Adipocyte (in vitro differentiated cells): Measurements from ENCODE around the gene ALKAL2.
A peak's percentile ranks its signal among the peaks of the same experiment; 100 is the strongest.
"Not testable (repeated sequence)": the region's sequence is repeated elsewhere in the genome, so short reads cannot be mapped to it uniquely, and the experiment has no call there.

ENCODE experiments used
- DNase-seq: peaks from one replicate; pipeline ENCODE4 v3.0.0-alpha.2; 2015; ENCODE audit warnings: low read depth
- H3K27me3 ChIP-seq: replicated peaks from 2 replicates; pipeline ENCODE4 v1.7.0; 2013; ENCODE audit warnings: mild to moderate bottlenecking, low read length, moderate library complexity; ENCODE audit not compliant: control insufficient read depth, insufficient read depth
- H3K36me3 ChIP-seq: 2 replicates; pipeline ENCODE4 v1.7.0; 2013; ENCODE audit warnings: low read length, mild to moderate bottlenecking, moderate library complexity; ENCODE audit not compliant: control insufficient read depth, insufficient read depth, severe bottlenecking
- H3K4me1 ChIP-seq: 2 replicates; pipeline ENCODE4 v1.7.0; 2013; ENCODE audit warnings: mild to moderate bottlenecking, low read length, moderate library complexity; ENCODE audit not compliant: control insufficient read depth, insufficient read depth
- H3K4me3 ChIP-seq: 2 replicates; pipeline ENCODE4 v1.7.0; 2013; ENCODE audit warnings: mild to moderate bottlenecking, low read length, moderate library complexity
- H3K9ac ChIP-seq: 2 replicates; pipeline ENCODE4 v1.7.0; 2013; ENCODE audit warnings: mild to moderate bottlenecking, low read length, moderate library complexity
- H3K9me3 ChIP-seq: 2 replicates; pipeline ENCODE4 v1.7.0; 2013; ENCODE audit warnings: mild to moderate bottlenecking, low read length, moderate library complexity; ENCODE audit not compliant: control insufficient read depth

ALKAL2 gene

GRCh38 chr2:287911-288757 is at the start of gene ALKAL2:
Gene ALKAL2, minus strand, starts transcription at chr2:288091. Its CDS starts 256 bp downstream, at chr2:287835.
- Histone ChIP-seq H3K9me3 (no peaks in the 10 kb centered on the region), H3K9ac (no peak within 1 kb of the TSS), H3K4me3 (peak within 1 kb of the TSS; percentile 37), H3K27me3 (peaks cover 14% of the 10 kb centered on the region), H3K36me3 (no peaks in the 10 kb centered on the region), H3K4me1 (peaks cover 24% of the 10 kb centered on the region)
- DNase-seq: peak; percentile 51

- H3K36me3 ChIP-seq, DNase-seq, H3K4me3 ChIP-seq, H3K9ac ChIP-seq, H3K27me3 ChIP-seq, H3K4me1 ChIP-seq: not testable (repeated sequence)
- H3K9me3 ChIP-seq: peaks cover 37% of the 10 kb centered on the region
Observed at GRCh38 chr2:336949-337348, 49.1 kb upstream of the ALKAL2 start.

GRCh38 chr2:336360-336759 is 48.5 kb upstream of the ALKAL2 start:
- no peak for DNase-seq
- Histone ChIP-seq H3K9me3 (peaks cover 37% of the 10 kb centered on the region), H3K4me1 (no peaks in the 10 kb centered on the region), H3K27me3 (no peaks in the 10 kb centered on the region), H3K4me3 (no peak overlapping the region), H3K36me3 (no peaks in the 10 kb centered on the region), H3K9ac (no peak overlapping the region)

- DNase-seq: no peak
- H3K36me3 ChIP-seq: no peaks in the 10 kb centered on the region
- no peak overlapping the region for H3K9ac ChIP-seq
- H3K4me1 ChIP-seq: no peaks in the 10 kb centered on the region
- no peak overlapping the region for H3K4me3 ChIP-seq
- peaks cover 20% of the 10 kb centered on the region for H3K9me3 ChIP-seq
- no peaks in the 10 kb centered on the region for H3K27me3 ChIP-seq
Observed at GRCh38 chr2:332592-332991, 44.7 kb upstream of the ALKAL2 start.

- peaks cover 7% of the 10 kb centered on the region for H3K9me3 ChIP-seq
Observed at GRCh38 chr2:328761-329160, 40.9 kb upstream of the ALKAL2 start.

GRCh38 chr2:323035-323434 is 35.1 kb upstream of the ALKAL2 start:
- Histone ChIP-seq H3K27me3 (no peaks in the 10 kb centered on the region), H3K4me3 (no peak overlapping the region), H3K9me3 (peaks cover 7% of the 10 kb centered on the region), H3K36me3 (no peaks in the 10 kb centered on the region), H3K4me1 (peaks cover 3% of the 10 kb centered on the region), H3K9ac (no peak overlapping the region)
- DNase-seq: no peak

More at GRCh38 chr2:328761-329160, 40.9 kb upstream of the ALKAL2 start:
- no peaks in the 10 kb centered on the region for H3K36me3 ChIP-seq
- no peak overlapping the region for H3K4me3 ChIP-seq
- DNase-seq: no peak
- no peaks in the 10 kb centered on the region for H3K27me3 ChIP-seq
- H3K4me1 ChIP-seq: no peaks in the 10 kb centered on the region
- no peak overlapping the region for H3K9ac ChIP-seq

- H3K4me3 ChIP-seq: no peak overlapping the region
Observed at GRCh38 chr2:322326-322725, 34.4 kb upstream of the ALKAL2 start.

GRCh38 chr2:320561-320960 is 32.7 kb upstream of the ALKAL2 start:
- no peaks in the 10 kb centered on the region for H3K27me3 ChIP-seq
- H3K4me1 ChIP-seq: peaks cover 6% of the 10 kb centered on the region
- no peaks in the 10 kb centered on the region for H3K36me3 ChIP-seq
- H3K4me3 ChIP-seq: no peak overlapping the region
- no peak for DNase-seq
- H3K9me3 ChIP-seq: no peaks in the 10 kb centered on the region
- no peak overlapping the region for H3K9ac ChIP-seq

More at GRCh38 chr2:322326-322725, 34.4 kb upstream of the ALKAL2 start:
- no peak for DNase-seq
- no peak overlapping the region for H3K9ac ChIP-seq
- no peaks in the 10 kb centered on the region for H3K27me3 ChIP-seq
- H3K4me1 ChIP-seq: peaks cover 6% of the 10 kb centered on the region
- no peaks in the 10 kb centered on the region for H3K36me3 ChIP-seq
- peaks cover 5% of the 10 kb centered on the region for H3K9me3 ChIP-seq

GRCh38 chr2:319059-319600 is 31.2 kb upstream of the ALKAL2 start:
- Histone ChIP-seq H3K9me3 (no peaks in the 10 kb centered on the region), H3K4me3 (no peak overlapping the region), H3K9ac (no peak overlapping the region), H3K27me3 (no peaks in the 10 kb centered on the region), H3K4me1 (peaks cover 6% of the 10 kb centered on the region), H3K36me3 (no peaks in the 10 kb centered on the region)
- no peak for DNase-seq

GRCh38 chr2:317501-318424 is 29.9 kb upstream of the ALKAL2 start:
- Histone ChIP-seq H3K4me3 (no peak overlapping the region), H3K27me3 (no peaks in the 10 kb centered on the region), H3K36me3 (no peaks in the 10 kb centered on the region), H3K9ac (no peak overlapping the region), H3K4me1 (peaks cover 6% of the 10 kb centered on the region), H3K9me3 (no peaks in the 10 kb centered on the region)
- no peak for DNase-seq

- Histone ChIP-seq H3K9me3 (no peaks in the 10 kb centered on the region), H3K9ac (no peak overlapping the region), H3K27me3 (peaks cover 2% of the 10 kb centered on the region)
Observed at GRCh38 chr2:316381-316780, 28.5 kb upstream of the ALKAL2 start.

More at GRCh38 chr2:316381-316780, 28.5 kb upstream of the ALKAL2 start:
- H3K36me3 ChIP-seq: no peaks in the 10 kb centered on the region
- no peak overlapping the region for H3K4me3 ChIP-seq
- peaks cover 6% of the 10 kb centered on the region for H3K4me1 ChIP-seq
- DNase-seq: no peak
